Measurements from ENCODE around the gene KPNA4.
"Not testable (repeated sequence)": the region's sequence is repeated elsewhere in the genome, so short reads cannot be mapped to it uniquely, and the experiment has no call there.

The KPNA4 gene, protein sequence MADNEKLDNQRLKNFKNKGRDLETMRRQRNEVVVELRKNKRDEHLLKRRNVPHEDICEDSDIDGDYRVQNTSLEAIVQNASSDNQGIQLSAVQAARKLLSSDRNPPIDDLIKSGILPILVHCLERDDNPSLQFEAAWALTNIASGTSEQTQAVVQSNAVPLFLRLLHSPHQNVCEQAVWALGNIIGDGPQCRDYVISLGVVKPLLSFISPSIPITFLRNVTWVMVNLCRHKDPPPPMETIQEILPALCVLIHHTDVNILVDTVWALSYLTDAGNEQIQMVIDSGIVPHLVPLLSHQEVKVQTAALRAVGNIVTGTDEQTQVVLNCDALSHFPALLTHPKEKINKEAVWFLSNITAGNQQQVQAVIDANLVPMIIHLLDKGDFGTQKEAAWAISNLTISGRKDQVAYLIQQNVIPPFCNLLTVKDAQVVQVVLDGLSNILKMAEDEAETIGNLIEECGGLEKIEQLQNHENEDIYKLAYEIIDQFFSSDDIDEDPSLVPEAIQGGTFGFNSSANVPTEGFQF

DNA sequence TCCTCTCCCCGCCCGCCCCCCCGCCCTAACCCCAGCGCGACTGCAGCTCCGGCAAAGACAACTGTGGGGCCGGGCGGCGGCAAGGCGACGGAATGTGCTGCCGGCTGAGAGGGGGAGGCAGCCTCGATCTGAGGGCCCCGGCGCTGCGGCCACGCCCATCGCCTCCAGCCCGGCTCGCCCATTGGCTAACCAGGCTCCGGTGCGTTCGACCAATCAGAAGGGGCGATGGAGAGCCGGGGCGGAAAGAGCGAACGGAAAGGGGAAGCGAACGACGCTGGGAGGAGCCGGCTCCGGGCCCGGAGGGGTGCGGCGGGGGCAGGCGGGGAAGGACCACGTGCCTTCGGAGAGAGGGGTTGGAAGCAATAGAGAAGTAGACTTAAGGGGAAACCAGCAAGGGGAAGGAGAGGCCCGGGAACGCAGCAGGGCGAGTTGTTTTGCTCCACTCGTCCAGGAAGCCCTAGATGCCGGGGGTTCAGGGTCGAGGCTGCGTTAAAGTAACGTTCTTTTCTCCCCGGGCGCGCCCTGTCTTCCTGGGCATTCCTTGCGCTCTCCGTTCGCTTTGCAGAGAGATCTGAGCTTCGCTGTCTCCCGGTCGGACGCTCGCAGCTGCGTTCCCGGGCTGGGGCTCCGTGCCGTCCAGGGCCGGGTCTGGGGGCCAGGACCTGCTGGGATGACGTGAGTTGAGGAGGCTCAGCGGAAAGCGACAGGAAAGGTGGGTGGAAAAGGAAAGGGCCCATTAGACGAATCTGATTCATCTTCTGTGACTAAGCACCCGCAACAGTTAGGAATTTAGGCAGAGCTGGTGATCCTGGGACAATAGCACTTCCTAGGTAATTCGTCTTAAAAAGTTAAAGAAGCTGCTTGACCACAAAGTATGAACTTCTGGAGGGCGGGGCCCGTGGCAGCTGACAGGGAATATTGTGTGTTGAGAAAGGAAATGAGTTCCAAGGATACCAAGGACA is at the start of gene KPNA4:
Gene KPNA4 (minus strand): TSS at position 130 of the 962 bp plus-strand sequence. CDS start 289 bp downstream, outside the sequence.
- peak; percentile 88 to 95 (median 93) for DNase-seq

DNA sequence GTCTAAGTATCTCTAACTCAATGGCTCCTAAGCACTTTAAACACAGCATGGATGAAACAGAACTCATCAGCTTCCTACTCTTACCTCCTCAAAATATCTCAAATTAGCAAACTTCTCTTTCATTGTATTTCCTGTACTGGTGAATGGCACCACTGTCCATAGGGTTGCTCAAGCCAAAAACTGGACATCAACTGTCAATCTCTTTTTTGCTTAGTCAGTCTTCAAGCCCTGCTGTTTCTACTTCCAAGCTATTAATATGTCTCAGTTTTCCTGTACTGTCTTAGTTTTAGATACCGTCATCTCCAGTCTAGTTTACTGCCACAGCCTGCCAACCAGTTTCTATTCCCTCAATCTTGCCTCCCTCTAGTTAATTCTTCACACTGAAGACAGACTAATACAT is 48.3 kb upstream of the KPNA4 start:
- no peak for DNase-seq

DNA sequence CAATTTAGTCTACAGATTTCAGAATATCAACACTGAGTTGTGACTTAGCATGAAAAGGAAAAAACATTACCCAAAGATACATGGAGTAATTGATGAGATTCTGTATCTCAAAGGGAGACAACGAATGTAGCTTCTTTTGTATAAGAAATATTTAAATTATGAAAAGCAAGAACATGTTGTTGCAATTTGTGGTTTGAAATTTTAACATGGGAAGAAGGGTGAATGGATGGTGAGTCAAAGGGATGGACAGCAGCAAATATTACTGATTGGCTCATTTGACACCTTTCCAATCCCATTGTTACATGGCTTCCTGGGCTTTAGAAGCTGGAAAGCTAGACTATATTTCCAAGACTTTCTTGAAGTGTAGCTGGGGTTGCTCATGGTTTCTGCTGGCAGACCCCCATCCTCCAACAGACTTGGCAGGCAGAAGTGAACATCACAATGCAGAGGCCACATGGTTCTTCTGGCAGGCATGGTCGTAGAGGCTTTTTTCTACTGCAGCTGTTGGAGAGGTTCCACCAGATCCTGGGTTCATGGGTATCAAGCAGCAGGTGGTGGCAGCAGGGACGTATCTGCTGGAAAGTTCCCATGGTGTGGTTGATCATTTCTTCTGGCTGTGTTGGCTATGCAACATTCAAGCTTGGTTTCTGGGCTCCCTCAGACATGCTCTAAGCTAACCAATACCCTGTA is 47.2 kb upstream of the KPNA4 start:
- no peak for DNase-seq

DNA sequence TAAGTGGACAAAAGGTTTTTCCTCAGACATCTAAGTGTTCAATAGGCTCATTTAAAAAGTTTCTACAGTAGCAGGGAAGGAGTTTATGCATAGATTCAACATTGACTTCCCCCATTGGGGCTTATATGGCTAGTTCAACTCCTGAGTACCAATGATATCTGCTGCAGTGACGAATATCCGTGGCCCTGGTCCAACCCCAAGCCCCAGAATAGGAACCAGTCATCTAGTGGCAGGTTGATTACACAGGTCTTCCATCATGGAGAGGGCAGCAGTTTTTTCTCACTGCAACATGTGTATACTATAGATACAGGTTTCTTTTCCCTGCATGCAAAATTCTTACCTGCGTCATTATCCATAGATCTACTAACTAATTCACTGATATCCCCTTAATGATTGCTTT is 45.8 kb upstream of the KPNA4 start:
- no peak for DNase-seq

DNA sequence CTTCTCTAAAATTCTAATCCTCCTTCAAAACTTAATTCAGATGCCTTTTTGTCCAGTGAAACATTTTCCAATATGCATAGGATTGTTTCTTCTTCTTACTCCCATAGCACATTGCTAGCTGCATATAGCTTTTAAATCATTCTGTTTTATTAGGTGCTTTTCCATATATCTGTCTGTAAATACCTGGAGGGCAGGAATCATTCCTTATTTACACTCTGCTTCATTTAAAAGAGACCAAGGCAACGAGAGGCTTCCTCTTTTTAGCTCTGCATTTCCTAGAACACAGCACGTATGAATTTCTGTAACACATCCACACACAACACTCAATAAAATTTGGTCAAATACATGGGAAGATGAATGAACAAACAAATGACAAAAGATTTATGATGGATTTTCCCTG is 43.5 kb upstream of the KPNA4 start:
- DNase-seq, result no peak

DNA sequence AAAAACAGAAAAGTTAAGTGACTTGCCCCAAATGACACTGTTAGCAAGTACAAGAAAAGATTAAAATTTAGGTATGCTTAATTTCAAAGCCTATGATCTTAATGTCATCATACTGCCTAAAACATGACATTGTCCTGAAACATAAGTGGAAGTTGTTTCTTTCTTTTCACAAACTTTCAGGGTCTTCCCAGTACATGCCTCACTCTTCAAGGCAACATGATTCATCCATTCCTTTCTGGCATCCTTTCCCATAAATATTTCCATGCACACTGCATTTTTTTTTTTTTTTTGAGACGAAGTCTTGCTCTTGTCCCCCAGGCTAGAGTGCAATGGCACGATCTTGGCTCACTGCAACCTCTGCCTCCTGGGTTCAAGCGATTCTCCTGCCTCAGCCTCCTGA is 42.5 kb upstream of the KPNA4 start:
- DNase-seq, result no peak

DNA sequence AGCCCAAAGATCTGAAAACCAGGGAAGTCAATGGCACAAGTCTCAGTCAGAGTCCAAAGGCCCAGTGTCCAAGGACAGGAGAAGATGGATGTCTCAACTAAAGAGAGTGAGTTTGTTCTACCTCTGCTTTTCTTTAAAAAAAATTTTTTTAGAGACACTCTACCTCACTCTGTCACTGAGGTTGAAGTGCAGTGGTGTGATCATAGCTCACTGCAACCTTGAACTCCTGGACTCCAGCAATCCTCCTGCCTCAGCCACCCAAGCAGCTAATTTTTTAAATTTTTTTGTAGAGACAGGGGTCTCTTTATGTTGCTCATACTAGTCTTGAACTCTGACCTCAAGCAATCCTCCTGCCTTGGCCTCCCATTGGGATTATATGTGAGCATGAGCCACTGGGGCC is 39.9 kb upstream of the KPNA4 start:
- DNase-seq, result no peak

DNA sequence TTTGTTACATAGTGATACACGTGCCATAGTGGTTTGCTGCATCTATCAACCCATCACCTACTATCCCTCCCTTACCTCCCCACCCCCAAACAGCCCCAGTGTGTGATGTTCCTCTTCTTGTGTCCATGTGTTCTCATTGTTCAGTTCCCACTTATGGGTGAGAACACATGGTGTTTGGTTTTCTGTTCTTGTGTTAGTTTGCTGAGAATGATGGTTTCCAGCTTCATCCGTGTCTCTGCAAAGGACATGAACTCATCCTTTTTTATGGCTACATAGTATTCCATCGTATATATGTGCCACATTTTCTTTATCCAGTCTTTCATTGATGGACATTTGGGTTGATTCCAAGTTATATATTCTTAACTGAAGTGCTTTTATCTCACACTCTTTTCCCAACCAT is 38.5 kb upstream of the KPNA4 start:
- not testable (repeated sequence) for DNase-seq

DNA sequence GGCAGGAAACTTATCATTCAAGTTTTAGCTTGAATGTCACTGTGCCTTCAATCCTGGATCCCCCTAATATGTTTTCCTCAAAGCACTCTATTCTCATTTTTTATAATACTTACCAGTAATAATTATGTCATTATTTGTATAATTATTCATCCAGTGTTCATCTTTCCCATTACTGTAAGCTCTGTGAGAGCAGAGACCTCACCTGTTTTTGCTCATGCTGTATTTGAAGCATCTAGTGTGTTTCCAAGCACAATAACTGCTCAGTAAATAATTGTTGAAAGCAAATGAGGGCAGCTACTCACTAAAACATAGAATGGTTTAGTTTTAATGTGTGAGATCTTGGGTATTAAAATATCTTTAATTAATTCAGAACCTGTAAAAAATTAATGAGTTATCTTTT is 36.9 kb upstream of the KPNA4 start:
- DNase-seq, result no peak

DNA sequence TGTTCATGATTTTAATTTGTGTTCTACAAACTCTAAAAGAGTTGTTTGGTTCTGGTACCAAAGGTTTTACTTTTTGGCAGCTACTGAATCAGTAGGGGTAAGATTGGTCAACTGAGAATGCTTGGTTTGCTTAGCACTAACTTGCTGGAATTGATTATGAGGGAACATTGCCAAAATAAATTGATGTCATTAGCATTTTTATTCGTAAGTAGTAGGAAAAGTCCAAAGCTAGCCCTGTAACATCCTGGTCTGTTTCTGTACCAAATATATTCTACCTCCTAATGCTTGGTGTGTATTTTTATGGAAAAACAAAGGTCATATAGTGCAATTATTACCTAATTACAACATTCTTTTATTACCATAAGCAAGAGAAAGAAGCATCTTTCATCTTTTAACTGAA is 35.9 kb upstream of the KPNA4 start:
- no peak for DNase-seq

DNA sequence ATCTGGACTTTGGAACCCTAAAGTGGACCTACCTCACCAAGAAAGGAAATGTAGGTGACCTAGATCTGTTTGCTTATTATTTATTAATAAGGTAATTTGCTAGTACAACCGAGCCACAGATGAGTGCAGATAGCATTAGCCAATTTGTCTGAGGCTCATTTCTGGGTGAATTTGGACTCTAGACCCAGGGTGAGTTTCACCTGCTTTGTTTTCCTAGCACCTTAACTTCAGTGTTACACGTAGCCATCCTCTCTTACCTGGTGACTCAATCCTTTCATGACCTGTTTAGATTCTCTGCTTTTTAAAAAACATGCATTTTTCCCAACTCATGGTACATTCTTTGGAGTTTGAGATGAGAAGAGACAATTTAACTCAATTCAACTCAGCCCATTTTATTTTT is 33.5 kb upstream of the KPNA4 start:
- no peak for DNase-seq

DNA sequence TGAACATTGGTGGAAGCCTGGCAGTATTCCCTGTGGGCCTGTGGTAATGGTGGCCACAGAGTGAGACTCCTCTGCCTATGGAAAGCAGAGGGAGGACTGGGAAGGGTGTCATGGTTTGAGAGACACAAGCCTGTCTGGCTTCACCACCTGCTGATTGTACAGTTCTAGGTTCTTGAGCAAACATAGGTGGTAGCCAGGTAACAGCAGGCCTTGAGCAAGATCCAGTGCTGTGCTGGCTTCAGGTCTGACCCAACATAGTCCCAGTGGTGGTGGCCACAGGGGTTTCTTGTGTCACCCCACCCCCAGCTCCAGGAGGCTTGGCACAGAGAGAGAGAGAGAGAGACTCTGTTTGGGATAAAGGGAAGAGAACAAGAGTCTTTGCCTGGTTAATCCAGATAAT is 22.7 kb upstream of the KPNA4 start:
- no peak for DNase-seq

DNA sequence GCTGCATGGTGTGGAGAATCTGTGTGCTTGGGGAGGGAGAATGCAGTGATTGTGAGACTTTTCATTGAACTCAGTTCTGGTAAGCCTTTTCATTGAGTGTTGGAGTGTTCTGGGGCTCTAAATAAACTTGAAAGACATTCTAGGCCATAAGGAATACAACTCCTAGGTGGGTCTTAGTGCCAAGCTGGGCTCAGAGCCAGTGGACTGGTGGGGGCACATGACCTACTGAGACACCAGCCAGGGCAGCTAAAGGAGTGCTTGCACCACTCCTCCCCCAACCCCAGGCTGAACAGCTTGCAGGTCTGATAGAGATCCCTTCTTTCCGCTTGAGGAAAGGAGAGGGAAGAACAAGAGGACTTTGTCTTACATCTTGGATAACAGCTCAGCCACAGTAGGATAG is 21.7 kb upstream of the KPNA4 start:
- DNase-seq, result no peak

DNA sequence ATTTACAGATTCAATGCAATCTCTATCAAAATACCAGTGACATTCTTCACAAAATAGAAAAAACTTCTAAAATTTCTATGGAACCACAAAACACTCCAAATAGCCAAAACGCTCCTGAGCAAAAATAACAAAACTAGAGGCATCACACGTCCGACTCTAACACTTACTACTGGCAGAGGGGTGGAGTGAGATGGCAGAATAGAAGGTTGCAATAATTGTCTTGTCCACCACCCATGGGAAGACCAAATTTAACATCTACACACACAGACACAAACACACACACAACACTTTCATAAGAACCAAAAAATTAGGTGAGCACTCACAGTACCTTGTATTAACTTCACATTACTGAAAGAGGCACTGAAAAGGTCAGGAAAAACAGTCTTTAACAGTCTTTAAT is 21.3 kb upstream of the KPNA4 start:
- DNase-seq, result no peak

DNA sequence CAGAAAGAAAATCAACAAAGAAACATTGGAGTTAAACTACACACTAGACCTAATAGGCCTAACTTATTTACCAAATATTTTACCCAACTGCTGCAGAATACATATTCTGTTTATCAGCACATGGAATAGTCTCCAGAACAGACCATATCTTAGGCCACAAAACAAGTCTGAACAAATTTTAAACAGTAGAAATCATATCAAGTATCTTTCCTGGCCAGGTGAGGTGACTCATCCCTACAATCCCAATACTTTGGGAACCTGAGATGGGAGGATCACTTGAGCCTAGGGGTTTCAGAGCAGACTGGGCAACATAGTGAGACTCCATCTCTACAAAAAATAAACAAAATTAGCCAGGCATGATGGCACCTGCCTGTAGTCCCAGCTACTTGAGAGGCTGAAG is 18.1 kb upstream of the KPNA4 start:
- no peak for DNase-seq

DNA sequence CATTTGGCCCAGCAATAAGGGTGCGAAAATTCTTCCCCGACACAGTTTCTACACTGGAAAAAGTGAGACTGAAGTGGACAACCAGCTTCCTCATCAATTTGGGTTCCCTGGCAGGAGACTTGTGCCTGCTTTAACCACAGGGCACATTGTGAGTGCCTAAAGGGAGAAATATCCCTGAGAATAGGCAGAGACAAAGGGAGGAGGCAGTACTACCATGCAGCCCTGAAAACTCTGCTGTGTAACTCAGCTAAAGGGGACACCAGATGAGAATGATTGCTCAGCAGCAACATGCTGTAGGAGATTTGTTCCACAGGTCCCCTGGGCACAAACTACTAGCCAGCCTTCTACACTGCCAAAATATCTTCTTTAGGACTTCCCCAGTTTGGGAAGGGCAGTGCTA is 15.6 kb upstream of the KPNA4 start:
- no peak for DNase-seq

DNA sequence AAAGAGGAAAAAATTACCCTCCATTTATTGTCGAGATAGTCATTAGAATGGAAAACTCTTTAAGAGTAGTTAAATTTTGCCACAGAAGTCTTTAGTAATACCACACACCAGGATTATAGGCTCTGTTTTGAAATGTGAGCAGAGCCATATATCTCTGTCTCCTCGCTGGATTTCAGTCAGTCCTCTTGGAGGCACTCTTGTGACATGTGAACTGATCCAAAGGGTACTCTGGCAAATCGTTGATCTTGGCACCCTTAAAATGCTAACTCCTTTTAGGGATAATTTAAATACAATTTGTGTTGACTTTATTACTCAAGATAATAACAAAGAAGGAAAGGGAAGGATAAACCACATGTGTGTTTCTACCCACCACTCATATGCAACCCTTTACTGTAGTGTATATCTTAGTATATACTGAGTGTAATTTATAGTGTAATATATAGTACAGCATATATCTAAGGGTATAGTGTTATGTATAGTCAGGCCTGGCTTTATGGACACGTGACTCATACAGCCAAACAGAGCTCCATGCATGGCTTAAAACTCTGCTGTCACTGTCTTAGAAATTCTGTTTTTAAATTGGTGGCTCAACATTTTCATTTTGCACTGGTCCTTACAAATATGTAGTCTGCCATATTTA is 12.3 kb upstream of the KPNA4 start:
- no peak for DNase-seq

DNA sequence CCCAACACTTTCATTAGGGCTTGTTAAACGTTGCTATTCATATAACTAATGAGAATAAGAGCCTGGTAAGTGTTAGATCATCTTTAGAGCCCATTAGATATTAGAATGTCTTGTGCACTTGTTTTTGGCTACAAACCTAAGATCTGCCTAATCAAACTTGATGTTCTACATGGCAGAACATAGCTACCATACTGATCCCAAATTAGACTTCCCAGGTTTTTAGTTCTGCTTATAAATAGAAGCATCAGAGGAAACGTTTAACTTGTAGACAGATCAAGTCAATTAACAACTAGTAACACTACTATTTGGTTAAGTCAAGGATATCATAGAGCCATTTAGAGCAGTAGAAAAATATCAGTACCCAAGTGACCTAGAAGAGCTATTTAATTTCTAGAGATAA is 11.7 kb upstream of the KPNA4 start:
- no peak for DNase-seq

DNA sequence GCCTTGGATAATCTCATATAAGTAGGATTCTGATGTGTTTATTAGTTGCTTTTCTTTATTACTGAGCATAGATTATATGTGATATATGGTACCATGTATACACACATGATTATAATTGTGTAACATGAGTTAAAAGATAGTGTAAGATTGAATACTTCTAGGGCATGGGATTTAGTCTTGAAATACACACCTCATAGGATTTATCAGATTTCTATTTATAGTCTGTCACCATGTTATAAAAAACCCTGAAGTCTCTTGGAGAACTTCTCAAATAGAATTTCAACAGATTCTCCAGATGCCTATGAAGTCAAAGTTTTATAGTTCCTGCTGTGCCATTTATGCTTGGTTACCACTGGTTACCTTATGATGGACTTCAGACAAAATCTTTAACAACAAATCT is 11.2 kb upstream of the KPNA4 start:
- no peak for DNase-seq

DNA sequence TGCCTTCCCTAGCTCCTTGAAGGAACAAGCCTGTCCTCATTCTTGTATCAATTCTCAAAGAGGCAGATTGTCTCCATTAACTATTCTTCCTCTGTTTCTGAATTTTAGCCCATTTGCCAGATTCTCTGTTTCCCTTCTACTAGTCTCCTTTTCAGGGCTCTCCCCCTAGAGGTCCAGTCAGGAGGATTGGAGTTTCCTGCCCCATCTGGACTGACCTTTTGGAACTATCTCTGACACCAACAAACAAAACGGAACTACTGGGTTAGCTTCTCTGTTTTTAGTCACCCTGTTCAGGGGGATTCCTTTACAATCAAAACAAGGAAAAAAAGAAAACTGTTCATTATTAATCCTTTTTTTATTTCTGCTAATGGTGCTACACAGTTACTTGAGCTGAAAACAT is 10.2 kb upstream of the KPNA4 start:
- DNase-seq, result no peak

DNA sequence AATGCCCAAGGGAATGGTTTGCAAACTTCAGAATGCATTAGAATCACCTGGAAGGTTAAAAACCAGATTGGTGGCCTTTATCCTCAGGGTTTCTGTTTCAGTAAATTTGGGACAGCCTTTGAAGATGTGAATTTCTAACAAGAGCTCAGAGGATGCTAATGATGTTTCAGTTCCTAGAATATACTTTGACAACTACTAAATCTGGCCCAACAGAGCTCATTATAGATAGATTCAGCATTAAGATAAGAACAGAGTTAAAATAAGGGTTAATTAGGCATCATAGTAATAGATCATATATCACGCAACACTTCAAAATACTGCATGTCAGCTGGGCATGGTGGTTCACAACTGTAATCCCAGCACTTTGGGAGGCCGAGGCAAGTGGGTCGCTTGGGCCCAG is 9.3 kb upstream of the KPNA4 start:
- DNase-seq, result no peak

DNA sequence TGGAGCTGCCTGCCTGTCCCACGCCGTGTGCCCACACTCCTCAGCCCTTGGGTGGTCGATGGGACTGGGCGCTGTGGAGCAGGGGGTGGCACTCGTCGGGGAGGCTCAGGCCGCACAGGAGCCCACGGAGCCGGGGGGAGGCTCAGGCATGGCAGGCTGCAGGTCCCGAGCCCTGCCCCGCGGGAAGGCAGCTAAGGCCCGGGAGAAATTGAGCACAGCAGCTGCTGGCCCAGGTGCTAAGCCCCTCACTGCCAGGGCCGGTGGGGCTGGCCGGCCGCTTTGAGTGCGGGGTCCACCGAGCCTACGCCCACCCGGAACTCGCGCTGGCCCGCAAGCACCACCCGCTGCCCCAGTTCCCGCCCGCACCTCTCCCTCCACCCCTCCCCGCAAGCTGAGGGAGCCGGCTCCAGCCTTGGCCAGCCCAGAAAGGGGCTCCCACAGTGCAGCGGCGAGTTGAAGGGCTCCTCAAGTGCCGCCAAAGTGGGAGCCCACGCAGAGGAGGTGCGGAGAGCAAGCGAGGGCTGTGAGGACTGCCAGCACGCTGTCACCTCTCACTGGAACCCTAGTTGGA is 8.7 kb upstream of the KPNA4 start:
- DNase-seq, result not testable (repeated sequence)
